ENCODE results near the gene CTDSPL2.

The CTDSPL2 gene

DNA sequence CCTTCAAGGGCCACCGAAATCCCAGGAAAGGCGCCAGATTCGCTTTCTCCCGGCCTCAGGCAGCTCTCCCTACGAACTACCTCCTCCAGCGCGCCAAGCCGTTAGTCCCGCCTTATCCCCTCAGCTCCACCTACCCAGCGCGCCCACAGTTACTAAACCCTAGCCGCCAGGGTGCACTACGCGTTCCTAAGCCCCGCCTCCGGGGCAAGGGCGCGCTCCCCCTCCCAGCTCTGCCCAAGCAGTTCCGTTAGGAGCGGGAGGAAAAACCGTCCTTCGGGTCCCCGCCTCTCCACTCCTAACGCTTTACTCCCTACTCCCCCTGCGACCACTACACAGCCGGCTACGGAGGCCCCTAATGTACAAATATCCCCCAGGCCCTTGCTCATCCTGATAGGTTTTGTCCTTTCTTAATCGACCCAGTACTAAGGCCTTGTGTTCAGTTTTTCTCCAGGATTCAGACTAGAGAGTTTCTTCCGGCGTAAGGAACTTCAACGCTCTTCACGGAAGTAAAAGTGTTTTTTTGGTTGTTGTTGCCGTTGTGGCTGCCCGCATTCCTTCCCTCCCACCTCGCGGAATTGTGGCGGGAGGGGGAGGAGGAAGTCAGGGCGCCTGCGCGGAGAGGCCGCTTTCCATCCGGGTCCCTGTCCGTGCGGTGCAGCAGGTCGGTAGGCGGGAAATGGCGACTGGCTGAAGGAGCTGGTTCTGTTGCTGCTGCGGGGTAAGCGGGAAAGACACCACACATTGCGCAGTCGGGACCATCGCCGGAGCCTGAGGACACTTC lies at the start of gene CTDSPL2:
CTDSPL2 (plus strand) TSS at position 655 of the 781 bp plus-strand sequence. CDS start 31,386 bp downstream, outside the sequence.
- DNase-seq (ENCODE audit: low read depth, low spot score) = peak; percentile 92
- H3K4me3 ChIP-seq (ENCODE audit: low read depth, low read length) = peak within 1 kb of the TSS; percentile 97
- ChIA-PET POLR2A (interaction anchor here (0.5 to 1.6 kb wide), 10 partner anchors 9 to 1167 kb away, joined by 3 to 9 read pairs (median 3); partner anchors contain the start of genes EIF3J and GOLM2), CTCF (interaction anchor here (0.6 to 2.4 kb wide), 17 partner anchors 9 to 555 kb away, joined by 3 to 13 read pairs (median 3); no protein-coding TSS in a partner anchor)
- TF ChIP-seq, protein P1, sequence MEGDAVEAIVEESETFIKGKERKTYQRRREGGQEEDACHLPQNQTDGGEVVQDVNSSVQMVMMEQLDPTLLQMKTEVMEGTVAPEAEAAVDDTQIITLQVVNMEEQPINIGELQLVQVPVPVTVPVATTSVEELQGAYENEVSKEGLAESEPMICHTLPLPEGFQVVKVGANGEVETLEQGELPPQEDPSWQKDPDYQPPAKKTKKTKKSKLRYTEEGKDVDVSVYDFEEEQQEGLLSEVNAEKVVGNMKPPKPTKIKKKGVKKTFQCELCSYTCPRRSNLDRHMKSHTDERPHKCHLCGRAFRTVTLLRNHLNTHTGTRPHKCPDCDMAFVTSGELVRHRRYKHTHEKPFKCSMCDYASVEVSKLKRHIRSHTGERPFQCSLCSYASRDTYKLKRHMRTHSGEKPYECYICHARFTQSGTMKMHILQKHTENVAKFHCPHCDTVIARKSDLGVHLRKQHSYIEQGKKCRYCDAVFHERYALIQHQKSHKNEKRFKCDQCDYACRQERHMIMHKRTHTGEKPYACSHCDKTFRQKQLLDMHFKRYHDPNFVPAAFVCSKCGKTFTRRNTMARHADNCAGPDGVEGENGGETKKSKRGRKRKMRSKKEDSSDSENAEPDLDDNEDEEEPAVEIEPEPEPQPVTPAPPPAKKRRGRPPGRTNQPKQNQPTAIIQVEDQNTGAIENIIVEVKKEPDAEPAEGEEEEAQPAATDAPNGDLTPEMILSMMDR (IDR thresholded peaks at IDR 0.05; ENCODE audit: insufficient read depth, low read length, missing control alignments) = peak; percentile 56

DNA sequence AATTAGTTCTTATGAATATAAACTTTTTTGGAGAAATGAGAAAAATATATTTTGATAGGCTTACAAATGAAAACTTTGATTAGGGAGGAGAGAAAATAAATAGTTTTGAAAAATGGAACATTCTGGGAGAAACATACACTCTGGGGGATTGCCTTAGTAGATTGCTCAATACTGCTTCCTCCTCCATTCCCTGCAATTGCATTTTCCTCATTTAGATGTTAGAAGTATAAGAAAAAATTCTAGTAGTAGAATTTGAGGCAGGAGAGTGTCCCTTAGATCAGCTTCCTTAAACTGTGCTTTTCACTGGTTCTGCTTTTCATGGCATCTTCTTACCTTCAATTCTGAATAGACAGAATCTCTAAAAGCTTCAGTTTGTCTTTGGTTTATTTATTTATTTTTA lies 46.2 kb upstream of the CTDSPL2 start:
- POLR2A ChIA-PET = no interaction called here
- no peak overlapping the region for H3K4me3 ChIP-seq (ENCODE audit: low read depth, low read length)
- CTCF ChIA-PET = no interaction called here
- DNase-seq (ENCODE audit: low read depth, low spot score) = no peak
- TF ChIP-seq, protein P1 (IDR thresholded peaks at IDR 0.05; ENCODE audit: insufficient read depth, low read length, missing control alignments) = no peak

DNA sequence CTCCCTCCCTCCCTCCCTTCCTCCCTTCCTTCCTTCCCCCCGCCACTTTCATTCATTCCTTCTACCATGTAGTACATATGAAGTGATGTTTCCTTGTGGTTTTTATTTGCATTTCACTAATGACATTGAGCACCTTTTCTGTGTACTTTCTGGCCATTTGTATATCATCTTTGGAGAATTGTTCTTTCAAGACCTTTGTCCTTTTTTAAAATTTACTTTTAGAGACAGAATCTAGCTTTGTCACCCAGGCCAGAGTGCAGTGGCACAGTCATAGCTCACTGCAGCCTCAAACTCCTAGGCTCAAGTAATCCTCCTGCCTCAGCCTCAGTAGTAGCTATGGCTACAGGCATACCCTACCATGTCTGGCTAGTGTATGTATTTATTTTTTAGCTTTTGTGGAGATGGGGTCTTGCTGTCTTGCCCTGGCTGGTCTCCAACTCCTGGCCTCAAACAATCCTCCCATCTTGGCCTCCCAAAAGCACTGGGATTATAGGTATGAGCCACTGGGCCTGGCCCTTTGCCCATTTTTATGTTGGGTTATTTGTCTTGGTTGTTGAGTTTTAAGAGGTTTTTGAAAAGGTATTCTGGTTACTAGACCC lies 42.0 kb upstream of the CTDSPL2 start:
- no peak for DNase-seq (ENCODE audit: low read depth, low spot score)
- ChIA-PET CTCF (interaction anchor here (1.0 kb wide), 1 partner anchor 41 kb away, joined by 3 read pairs; no protein-coding TSS in a partner anchor), POLR2A (interaction anchor here (1.0 to 1.3 kb wide), 2 partner anchors 41 to 97 kb away, joined by 3 to 5 read pairs; partner anchors contain the start of genes CTDSPL2 and GOLM2)
- TF ChIP-seq, protein P1 (IDR thresholded peaks at IDR 0.05; ENCODE audit: insufficient read depth, low read length, missing control alignments) = no peak
- H3K4me3 ChIP-seq (ENCODE audit: low read depth, low read length) = no peak overlapping the region

DNA sequence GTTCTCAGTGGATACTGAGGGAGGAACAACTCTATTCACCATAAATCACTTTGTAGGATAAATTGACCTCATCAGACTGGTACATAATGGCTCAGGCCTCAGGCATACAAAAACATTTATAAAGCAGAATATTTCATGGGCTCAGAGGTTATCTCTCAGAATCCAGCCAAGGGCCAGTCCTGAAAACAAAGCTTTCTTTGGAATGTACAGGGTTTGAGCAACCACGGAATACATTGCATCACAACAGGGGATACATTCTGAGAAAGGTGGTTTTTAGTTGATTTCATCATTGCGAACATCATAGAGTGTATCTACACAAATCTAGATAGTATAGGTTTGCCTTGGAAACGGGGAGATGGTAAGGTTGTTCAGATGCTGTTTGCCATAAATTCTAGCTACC lies 33.4 kb upstream of the CTDSPL2 start:
- DNase-seq (ENCODE audit: low read depth, low spot score) = no peak
- POLR2A ChIA-PET = no interaction called here
- TF ChIP-seq, protein P1 (IDR thresholded peaks at IDR 0.05; ENCODE audit: insufficient read depth, low read length, missing control alignments) = no peak
- H3K4me3 ChIP-seq (ENCODE audit: low read depth, low read length) = no peak overlapping the region
- CTCF ChIA-PET = interaction anchor here (0.7 kb wide), 1 partner anchor 152 kb away, joined by 4 read pairs; no protein-coding TSS in a partner anchor

DNA sequence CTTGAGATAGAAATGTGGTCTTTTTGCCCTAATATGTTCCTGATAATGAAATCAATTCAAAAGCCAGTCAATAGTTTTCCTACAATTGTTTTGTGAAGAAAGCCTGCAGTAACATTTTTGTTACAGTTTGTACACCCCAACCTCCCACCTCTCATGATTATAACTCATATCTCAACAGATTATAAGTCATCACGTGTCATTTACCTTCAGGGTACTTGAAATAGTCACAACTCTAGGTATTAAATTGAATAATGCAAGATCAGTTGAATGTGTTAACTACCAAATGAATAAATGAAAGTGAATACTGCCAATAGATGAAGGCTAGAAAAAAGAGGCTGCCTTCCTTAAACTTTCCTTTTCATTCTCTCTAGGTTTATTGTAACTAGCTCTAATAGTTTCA lies 32.9 kb upstream of the CTDSPL2 start:
- no peak for DNase-seq (ENCODE audit: low read depth, low spot score)
- CTCF ChIA-PET = interaction anchor here (0.7 kb wide), 1 partner anchor 153 kb away, joined by 4 read pairs; no protein-coding TSS in a partner anchor
- POLR2A ChIA-PET = no interaction called here

More for the DNA sequence above, 32.9 kb upstream of the CTDSPL2 start:
- H3K4me3 ChIP-seq (ENCODE audit: low read depth, low read length) = no peak overlapping the region
- TF ChIP-seq, protein P1 (IDR thresholded peaks at IDR 0.05; ENCODE audit: insufficient read depth, low read length, missing control alignments) = no peak

All from AG04449 (cell line).